ENCODE measurements around the gene CDH23. TPM values are rescaled to one million over a fixed set of nuclear protein-coding genes. Genes with fewer than 3 reads are reported as not detected.
A peak's percentile ranks its signal among the peaks of the same experiment; 100 is the strongest.

CDH23 gene
- total RNA-seq, 1 donor: 0.36 TPM

GRCh38 chr10:71856619-71857018, 459.9 kb downstream of the CDH23 start:
- H3K9me3 ChIP-seq (ENCODE audit: low read depth, low read length): no peaks in the 10 kb centered on the region
- no peaks in the 10 kb centered on the region for H3K79me2 ChIP-seq (ENCODE audit: insufficient read depth, low read length)
- H3K36me3 ChIP-seq (ENCODE audit: insufficient read depth, low read length): no peaks in the 10 kb centered on the region
- H2AFZ ChIP-seq (ENCODE audit: low read length): no peak overlapping the region
- H3K27ac ChIP-seq (ENCODE audit: low read depth, low read length): no peak overlapping the region
- no peaks in the 10 kb centered on the region for H3K27me3 ChIP-seq (ENCODE audit: insufficient read depth, low read length)
- no peak overlapping the region for H3K4me2 ChIP-seq (ENCODE audit: insufficient read depth, low read length)
- peaks cover 19% of the 10 kb centered on the region for H3K4me1 ChIP-seq (ENCODE audit: insufficient read depth, low read length)
- no peak for TF ChIP-seq CTCF (IDR thresholded peaks at IDR 0.05; ENCODE audit: extremely low read depth, low read depth, low read length)
- H3K4me3 ChIP-seq (ENCODE audit: insufficient read depth, low read length): no peak overlapping the region
- no peak for DNase-seq (ENCODE audit: insufficient read length, low spot score, missing footprints)
- peaks cover 4% of the 10 kb centered on the region for H4K20me1 ChIP-seq (ENCODE audit: insufficient read depth, low read length)

- H3K79me2 ChIP-seq (ENCODE audit: insufficient read depth, low read length): no peaks in the 10 kb centered on the region
- no peaks in the 10 kb centered on the region for H3K9me3 ChIP-seq (ENCODE audit: low read depth, low read length)
- H2AFZ ChIP-seq (ENCODE audit: low read length): no peak overlapping the region
- H3K27ac ChIP-seq (ENCODE audit: low read depth, low read length): no peak overlapping the region
- DNase-seq (ENCODE audit: insufficient read length, low spot score, missing footprints): no peak
- H3K4me1 ChIP-seq (ENCODE audit: insufficient read depth, low read length): peaks cover 23% of the 10 kb centered on the region
- peaks cover 4% of the 10 kb centered on the region for H4K20me1 ChIP-seq (ENCODE audit: insufficient read depth, low read length)
- H3K4me2 ChIP-seq (ENCODE audit: insufficient read depth, low read length): no peak overlapping the region
- peaks cover 2% of the 10 kb centered on the region for H3K27me3 ChIP-seq (ENCODE audit: insufficient read depth, low read length)
- TF ChIP-seq CTCF (IDR thresholded peaks at IDR 0.05; ENCODE audit: extremely low read depth, low read depth, low read length): no peak
- H3K4me3 ChIP-seq (ENCODE audit: insufficient read depth, low read length): no peak overlapping the region
- no peaks in the 10 kb centered on the region for H3K36me3 ChIP-seq (ENCODE audit: insufficient read depth, low read length)
These were observed 461.5 kb downstream of the CDH23 start for GRCh38 chr10:71857934-71858890.

- peak overlapping the region; percentile 71 for H3K4me2 ChIP-seq (ENCODE audit: insufficient read depth, low read length)
- H4K20me1 ChIP-seq (ENCODE audit: insufficient read depth, low read length): peaks cover 4% of the 10 kb centered on the region
- H2AFZ ChIP-seq (ENCODE audit: low read length): peak overlapping the region; percentile 88
- peaks cover 2% of the 10 kb centered on the region for H3K27me3 ChIP-seq (ENCODE audit: insufficient read depth, low read length)
- H3K79me2 ChIP-seq (ENCODE audit: insufficient read depth, low read length): no peaks in the 10 kb centered on the region
- DNase-seq (ENCODE audit: insufficient read length, low spot score, missing footprints): peak; percentile 97
- peak overlapping the region; percentile 16 for H3K4me3 ChIP-seq (ENCODE audit: insufficient read depth, low read length)
- no peak for TF ChIP-seq CTCF (IDR thresholded peaks at IDR 0.05; ENCODE audit: extremely low read depth, low read depth, low read length)
- H3K27ac ChIP-seq (ENCODE audit: low read depth, low read length): peak overlapping the region; percentile 97
- H3K36me3 ChIP-seq (ENCODE audit: insufficient read depth, low read length): no peaks in the 10 kb centered on the region
- no peaks in the 10 kb centered on the region for H3K9me3 ChIP-seq (ENCODE audit: low read depth, low read length)
- peaks cover 30% of the 10 kb centered on the region for H3K4me1 ChIP-seq (ENCODE audit: insufficient read depth, low read length)
These were observed 463.7 kb downstream of the CDH23 start for GRCh38 chr10:71860243-71861029.

GRCh38 chr10:71863203-71863602, 466.5 kb downstream of the CDH23 start:
- no peaks in the 10 kb centered on the region for H3K9me3 ChIP-seq (ENCODE audit: low read depth, low read length)
- H3K27me3 ChIP-seq (ENCODE audit: insufficient read depth, low read length): peaks cover 2% of the 10 kb centered on the region
- no peaks in the 10 kb centered on the region for H3K79me2 ChIP-seq (ENCODE audit: insufficient read depth, low read length)
- peaks cover 4% of the 10 kb centered on the region for H4K20me1 ChIP-seq (ENCODE audit: insufficient read depth, low read length)
- peaks cover 36% of the 10 kb centered on the region for H3K4me1 ChIP-seq (ENCODE audit: insufficient read depth, low read length)
- no peak overlapping the region for H3K4me3 ChIP-seq (ENCODE audit: insufficient read depth, low read length)
- no peak overlapping the region for H2AFZ ChIP-seq (ENCODE audit: low read length)
- TF ChIP-seq CTCF (IDR thresholded peaks at IDR 0.05; ENCODE audit: extremely low read depth, low read depth, low read length): no peak
- no peak for DNase-seq (ENCODE audit: insufficient read length, low spot score, missing footprints)
- no peak overlapping the region for H3K27ac ChIP-seq (ENCODE audit: low read depth, low read length)
- H3K36me3 ChIP-seq (ENCODE audit: insufficient read depth, low read length): no peaks in the 10 kb centered on the region
- no peak overlapping the region for H3K4me2 ChIP-seq (ENCODE audit: insufficient read depth, low read length)
